GM18511 (cell line): Measurements from ENCODE around the gene BMS1.
"Not testable (repeated sequence)": the region's sequence is repeated elsewhere in the genome, so short reads cannot be mapped to it uniquely, and the experiment has no call there.

Experiments
- ATAC-seq: cut with Tn5 transposase; IDR thresholded peaks from one replicate; pipeline ENCODE4 v1.9.1; 2021; ENCODE audit warnings: mild to moderate bottlenecking, moderate library complexity; ENCODE audit not compliant: unreplicated experiment

BMS1 gene

GRCh38 chr10:42862801-42863200 lies 80.2 kb downstream of the BMS1 start:
- not testable (repeated sequence) for ATAC-seq

- ATAC-seq = no peak
Observed at GRCh38 chr10:42864575-42864974, 82.0 kb downstream of the BMS1 start.

DNA sequence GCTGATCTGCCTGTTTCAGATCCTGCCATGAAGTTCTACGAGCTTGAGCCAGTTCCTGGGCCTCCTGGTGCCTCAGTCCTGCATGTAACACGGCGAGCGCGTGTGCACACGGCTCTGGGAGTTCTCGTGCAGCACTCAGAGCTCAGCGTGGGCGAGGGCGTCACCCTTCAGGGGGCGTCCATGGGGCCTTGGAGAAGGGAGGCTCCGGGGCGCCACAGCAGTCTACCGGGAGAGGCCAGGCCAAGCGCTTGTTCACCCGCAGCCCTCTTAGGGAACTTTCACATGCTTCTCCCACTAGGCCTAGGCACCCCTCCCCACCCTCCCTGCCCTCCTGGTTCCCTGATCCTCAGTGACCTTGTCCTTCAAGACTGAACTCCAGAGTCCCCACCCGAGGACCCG lies 83.1 kb downstream of the BMS1 start:
- no peak for ATAC-seq

- peak; percentile 75 for ATAC-seq
Observed at GRCh38 chr10:42866115-42866995, 83.8 kb downstream of the BMS1 start.

GRCh38 chr10:42867571-42867970 lies 85.0 kb downstream of the BMS1 start:
- ATAC-seq = no peak

DNA sequence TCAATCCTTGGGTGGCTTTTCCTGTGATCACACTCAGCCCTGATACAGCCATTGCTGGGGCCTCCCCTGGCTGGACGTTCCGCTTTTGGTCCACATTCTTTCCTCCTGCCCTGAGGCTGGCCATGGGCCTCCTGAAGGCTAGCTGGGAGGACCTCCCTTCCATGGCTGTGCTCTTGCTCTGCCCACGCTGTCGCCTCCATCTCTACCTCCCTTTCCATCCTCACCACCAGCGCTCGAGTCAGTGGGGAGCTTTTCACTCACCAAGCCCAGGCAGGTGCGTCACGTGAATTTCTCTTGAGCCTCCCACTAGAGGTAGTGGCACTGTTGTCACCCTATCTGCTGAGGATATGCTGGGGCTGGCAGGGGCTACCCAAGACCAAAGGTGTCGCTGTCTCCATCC lies 85.9 kb downstream of the BMS1 start:
- no peak for ATAC-seq

- ATAC-seq = no peak
Observed at GRCh38 chr10:42869977-42870350, 87.4 kb downstream of the BMS1 start.

DNA sequence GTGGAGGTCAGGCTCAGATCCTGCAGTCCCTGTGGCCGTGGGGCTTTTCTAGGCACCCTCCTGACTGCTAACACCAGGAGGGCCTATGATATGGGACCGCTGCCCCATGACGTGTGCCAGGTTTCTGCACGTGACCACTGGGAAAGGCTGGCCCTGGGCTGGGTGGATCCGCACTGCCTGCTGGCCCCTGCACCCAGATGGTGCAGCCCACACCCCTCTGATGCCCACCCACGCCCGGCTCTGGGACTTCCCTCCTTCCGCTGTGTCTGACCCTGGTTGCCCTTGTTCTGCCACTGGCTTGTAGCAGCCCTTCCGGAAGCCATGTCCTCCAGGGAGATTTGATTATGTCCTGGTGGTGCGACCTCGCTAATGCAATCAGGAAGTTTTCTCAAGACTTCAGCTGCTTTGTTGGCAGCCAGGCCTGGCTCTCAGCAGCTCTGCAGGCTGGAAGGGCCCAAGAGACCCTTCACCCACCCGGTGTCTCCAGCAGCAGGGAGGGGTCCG lies 88.6 kb downstream of the BMS1 start:
- ATAC-seq = not testable (repeated sequence)

- ATAC-seq = no peak
Observed at GRCh38 chr10:42871823-42872222, 89.2 kb downstream of the BMS1 start.

GRCh38 chr10:42872865-42873435 lies 90.4 kb downstream of the BMS1 start:
- no peak for ATAC-seq

- no peak for ATAC-seq
Observed at GRCh38 chr10:42874713-42875387, 92.3 kb downstream of the BMS1 start.

DNA sequence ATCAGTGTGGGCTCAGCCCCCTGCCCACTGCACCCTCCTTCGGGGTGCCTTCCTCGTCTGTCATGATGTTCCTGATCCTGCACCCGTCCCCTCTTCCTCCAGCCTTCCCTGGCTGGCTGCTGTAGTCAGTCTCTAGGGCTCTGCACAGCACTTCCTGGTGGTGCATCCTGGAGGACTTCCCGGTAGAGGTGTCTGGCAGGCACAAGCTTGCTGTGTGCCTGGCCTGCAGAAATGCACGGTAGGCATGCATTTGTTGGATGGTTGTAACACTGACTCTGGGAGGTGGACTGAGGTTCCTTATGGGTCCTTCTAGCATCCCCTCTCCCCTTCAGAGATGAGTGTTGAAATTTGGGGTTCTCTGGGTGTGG lies 92.8 kb downstream of the BMS1 start:
- no peak for ATAC-seq

DNA sequence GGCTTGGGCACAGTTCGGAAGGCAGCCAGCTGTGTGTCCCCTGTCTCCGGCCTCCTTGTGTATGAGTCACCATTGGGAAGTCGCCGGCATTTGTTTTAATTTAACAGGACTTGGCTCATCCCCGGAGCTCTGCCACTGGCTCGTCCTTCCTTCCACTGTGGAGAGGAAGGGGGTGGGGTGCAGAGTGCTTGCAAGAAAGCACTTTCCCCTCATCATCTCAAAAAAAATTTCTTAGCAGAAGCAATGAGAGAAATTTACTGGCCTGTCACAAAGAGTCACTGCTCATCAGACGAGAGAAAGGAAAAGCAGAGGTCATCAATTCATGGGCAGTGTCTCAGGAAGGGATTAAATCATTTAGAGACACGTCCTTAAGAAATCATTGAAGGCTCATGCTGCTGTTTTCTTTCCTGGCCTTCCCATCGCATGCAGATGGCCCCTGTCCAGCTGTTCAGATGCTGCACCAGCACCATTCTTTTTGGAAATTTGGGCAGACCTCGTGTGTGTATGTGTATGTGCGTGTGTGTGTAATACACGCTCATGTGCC lies 93.3 kb downstream of the BMS1 start:
- ATAC-seq = no peak

DNA sequence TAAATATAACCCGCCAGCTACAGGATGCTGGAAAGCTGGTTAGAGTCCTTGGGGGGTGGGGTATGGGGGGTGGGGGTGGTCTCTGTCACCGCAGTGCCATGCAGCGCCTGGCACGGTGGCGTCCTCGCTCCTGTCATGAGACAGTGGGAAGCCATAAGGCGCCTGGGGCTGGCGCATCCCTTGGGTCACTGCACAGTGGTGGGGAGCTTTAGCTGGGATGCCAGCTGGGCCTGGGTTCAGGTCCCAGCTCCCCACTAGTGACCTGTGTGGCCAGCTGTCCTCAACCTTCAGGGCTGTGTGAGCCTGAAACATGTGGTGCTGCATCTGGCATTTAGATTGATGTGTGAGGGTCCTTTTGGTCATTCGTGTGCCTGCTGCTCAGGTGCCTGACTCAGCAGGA lies 93.9 kb downstream of the BMS1 start:
- ATAC-seq = no peak

- ATAC-seq = no peak
Observed at GRCh38 chr10:42876945-42877344, 94.3 kb downstream of the BMS1 start.

GRCh38 chr10:42877496-42878030 lies 95.0 kb downstream of the BMS1 start:
- no peak for ATAC-seq

- no peak for ATAC-seq
Observed at GRCh38 chr10:42878134-42878820, 95.7 kb downstream of the BMS1 start.

- ATAC-seq = no peak
Observed at GRCh38 chr10:42878821-42879195, 96.2 kb downstream of the BMS1 start.

GRCh38 chr10:42879380-42880254 lies 97.0 kb downstream of the BMS1 start:
- ATAC-seq = no peak

- no peak for ATAC-seq
Observed at GRCh38 chr10:42880255-42880620, 97.6 kb downstream of the BMS1 start.
